Fibroblast of lung (primary cell): ENCODE measurements around the gene LHFPL6. TPM values are rescaled to one million over a fixed set of nuclear protein-coding genes. Genes with fewer than 3 reads are reported as not detected.

Source experiments
- DNase-seq, 2 donors: peaks; one replicate each; pipeline versions ENCODE4 v3.0.0 to v3.0.0-alpha.2; 2010; ENCODE audit warnings: low read depth in 2 of 2
- H2AFZ ChIP-seq: 2 replicates; pipeline ENCODE4 v1.5.1; 2012; ENCODE audit warnings: low read length, control low read depth, inconsistent platforms
- H3K27ac ChIP-seq: 2 replicates; pipeline ENCODE4 v1.5.1; 2011; ENCODE audit warnings: low read length, control low read depth; ENCODE audit not compliant: insufficient read depth
- H3K27me3 ChIP-seq: 2 replicates; pipeline ENCODE4 v1.5.1; 2011; ENCODE audit warnings: mild to moderate bottlenecking, low read length; ENCODE audit not compliant: control insufficient read depth, insufficient read depth
- H3K36me3 ChIP-seq: 2 replicates; pipeline ENCODE4 v1.5.1; 2011; ENCODE audit warnings: low read length; ENCODE audit not compliant: control insufficient read depth, insufficient read depth
- H3K4me1 ChIP-seq: 2 replicates; pipeline ENCODE4 v1.5.1; 2011; ENCODE audit warnings: low read length; ENCODE audit not compliant: control insufficient read depth, insufficient read depth; ENCODE audit errors: extremely low read depth
- H3K4me2 ChIP-seq: 2 replicates; pipeline ENCODE4 v1.5.1; 2011; ENCODE audit warnings: low read length, control low read depth; ENCODE audit not compliant: insufficient read depth; ENCODE audit errors: extremely low read depth
- H3K4me3 ChIP-seq, 4 experiments: fragments of 200-600 bp in 1 of 4; sonication (generic) in 1 of 4; replicated peaks in 1 of 4; 2 replicates each; pipeline ENCODE4 v1.5.1; 2011 to 2016; ENCODE audit warnings: low read length in 4 of 4, low read depth in 3 of 4, mild to moderate bottlenecking in 3 of 4, control low read depth in 2 of 4, inconsistent platforms in 1 of 4, mixed read lengths in 1 of 4; ENCODE audit not compliant: insufficient read depth in 1 of 4; ENCODE audit errors: control extremely low read depth in 1 of 4
- H3K79me2 ChIP-seq: 2 replicates; pipeline ENCODE4 v1.5.1; 2012; ENCODE audit warnings: mild to moderate bottlenecking, low read length, inconsistent platforms; ENCODE audit not compliant: control insufficient read depth, insufficient read depth
- H3K9ac ChIP-seq: 2 replicates; pipeline ENCODE4 v1.5.1; 2011; ENCODE audit warnings: mild to moderate bottlenecking, low read length, control low read depth; ENCODE audit not compliant: insufficient read depth
- H3K9me3 ChIP-seq: 2 replicates; pipeline ENCODE4 v1.5.1; 2012; ENCODE audit warnings: low read depth, low read length; ENCODE audit not compliant: control insufficient read depth, insufficient read depth
- H4K20me1 ChIP-seq: 2 replicates; pipeline ENCODE4 v1.5.1; 2011; ENCODE audit warnings: low read length; ENCODE audit not compliant: control insufficient read depth, insufficient read depth; ENCODE audit errors: extremely low read depth
- CTCF ChIP-seq, 2 donors: IDR thresholded peaks in 1 of 2; conservative IDR thresholded peaks in 1 of 2; 1 replicate in 1 of 2; 2 replicates in 1 of 2; pipeline ENCODE4 v1.5.1; 2011 to 2012; ENCODE audit warnings: low read length in 2 of 2, control low read depth in 1 of 2, inconsistent platforms in 1 of 2, low read depth in 1 of 2, mild to moderate bottlenecking in 1 of 2
- EZH2 ChIP-seq: IDR thresholded peaks from 2 replicates; pipeline ENCODE4 v1.5.1; 2012; ENCODE audit warnings: low read length, control low read depth, mild to moderate bottlenecking; ENCODE audit errors: missing control alignments
- polyA plus RNA-seq, 2 donors: library from polyadenylated mRNA; depleted of rRNA in 1 of 2; stranded (reverse) in 1 of 2; unstranded in 1 of 2; fragments of >200 nt; gene quantifications; 2 replicates each; pipeline ENCODE4 v1.2.1, GENCODE V29; 2011 to 2012; ENCODE audit warnings: missing spikeins in 1 of 2
- total RNA-seq: library from RNA; depleted of rRNA; stranded (reverse); fragments of >200 nt; gene quantifications from 2 replicates; pipeline ENCODE4 v1.2.1, GENCODE V29; 2014

The LHFPL6 gene
- total and polyA plus RNA-seq, 2 donors (not counting 1 experiment from before 2014, with no cell fraction given) = 42.4 to 86.8 TPM

GRCh38 chr13:39586151-39586550 is 16.8 kb downstream of the LHFPL6 start:
- Histone ChIP-seq H3K9ac (no peak overlapping the region), H3K4me2 (no peak overlapping the region), H3K9me3 (no peaks in the 10 kb centered on the region), H4K20me1 (no peaks in the 10 kb centered on the region), H3K27ac (no peak overlapping the region), H3K4me3 (no peak overlapping the region), H3K79me2 (peaks cover 10% of the 10 kb centered on the region), H3K27me3 (no peaks in the 10 kb centered on the region), H3K4me1 (peaks cover 7% of the 10 kb centered on the region), H3K36me3 (no peaks in the 10 kb centered on the region), H2AFZ (no peak overlapping the region)
- no peak for DNase-seq
- TF ChIP-seq EZH2 (no peak), CTCF (conservative IDR thresholded peaks at IDR 0.05 in 1 of 2, IDR thresholded peaks at IDR 0.05 in 1 of 2; ENCODE audit: low read depth in 1 of 2, low read length in 2 of 2) (no peak)

DNA sequence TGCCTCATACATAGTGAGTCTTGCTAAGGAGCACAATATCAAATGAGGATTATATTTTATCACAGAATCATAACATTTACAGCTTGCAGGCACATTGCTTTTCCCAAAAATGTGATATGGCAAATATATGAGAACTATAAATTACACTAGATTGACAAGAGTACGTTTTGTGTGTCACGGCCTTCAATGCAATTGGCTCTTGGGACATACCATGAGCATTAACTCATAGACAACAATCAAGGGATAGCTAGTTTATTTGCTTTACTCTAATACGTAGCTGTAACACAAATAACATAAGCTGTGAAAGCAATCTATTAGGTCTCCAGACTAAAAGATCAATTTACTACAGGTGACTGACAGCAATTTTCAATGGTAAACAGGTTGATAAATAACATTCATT is 17.8 kb downstream of the LHFPL6 start:
- H3K4me3 ChIP-seq = no peak overlapping the region
- no peak for DNase-seq

DNA sequence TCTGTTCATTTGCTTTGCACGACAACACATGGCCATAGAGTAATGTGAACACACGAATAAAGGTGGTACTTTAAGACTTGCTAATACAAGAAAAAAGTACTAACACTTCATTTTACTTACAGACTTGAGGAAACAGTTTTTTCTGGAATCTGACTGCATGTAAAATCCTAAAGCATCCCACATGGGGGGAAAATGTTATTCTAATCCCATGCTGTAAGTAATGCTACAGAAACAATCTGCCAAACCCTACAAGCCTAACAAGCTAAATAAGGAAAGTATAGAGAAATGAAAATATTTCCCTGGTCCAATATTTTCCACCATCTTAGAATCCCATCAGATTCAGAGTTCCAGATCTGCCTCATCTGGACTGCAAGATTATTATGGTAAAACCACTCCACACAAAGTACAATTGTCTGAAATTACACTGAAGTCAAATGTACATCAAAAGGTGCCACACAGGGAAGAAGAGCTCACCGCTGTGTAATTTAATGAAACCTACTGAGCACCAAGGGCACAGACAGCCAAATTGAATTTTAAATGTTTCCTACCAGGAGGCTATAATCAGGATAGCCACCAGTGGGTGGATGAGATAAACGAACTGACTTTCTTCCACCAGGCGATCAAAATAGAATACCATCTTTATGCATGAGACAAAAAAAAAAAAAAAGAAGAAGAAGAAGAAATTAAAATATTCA is 22.0 kb downstream of the LHFPL6 start:
- Histone ChIP-seq H3K4me1 (peaks cover 5% of the 10 kb centered on the region), H3K79me2 (peaks cover 3% of the 10 kb centered on the region), H3K4me3 (no peak overlapping the region), H2AFZ (no peak overlapping the region), H3K27me3 (no peaks in the 10 kb centered on the region), H3K27ac (no peak overlapping the region), H3K9me3 (no peaks in the 10 kb centered on the region), H3K36me3 (no peaks in the 10 kb centered on the region), H4K20me1 (no peaks in the 10 kb centered on the region), H3K9ac (no peak overlapping the region), H3K4me2 (peak overlapping the region; percentile 11)
- no peak for DNase-seq
- TF ChIP-seq CTCF (conservative IDR thresholded peaks at IDR 0.05 in 1 of 2, IDR thresholded peaks at IDR 0.05 in 1 of 2; ENCODE audit: low read depth in 1 of 2, low read length in 2 of 2) (no peak), EZH2 (no peak)

More for the DNA sequence above, 17.8 kb downstream of the LHFPL6 start:
- Histone ChIP-seq H3K27ac (no peak overlapping the region), H3K36me3 (no peaks in the 10 kb centered on the region), H3K9ac (no peak overlapping the region), H2AFZ (no peak overlapping the region), H3K27me3 (no peaks in the 10 kb centered on the region), H3K79me2 (peaks cover 10% of the 10 kb centered on the region), H3K9me3 (no peaks in the 10 kb centered on the region), H3K4me2 (no peak overlapping the region), H3K4me1 (peaks cover 8% of the 10 kb centered on the region), H4K20me1 (no peaks in the 10 kb centered on the region)
- TF ChIP-seq EZH2 (no peak), CTCF (conservative IDR thresholded peaks at IDR 0.05 in 1 of 2, IDR thresholded peaks at IDR 0.05 in 1 of 2; ENCODE audit: low read depth in 1 of 2, low read length in 2 of 2) (no peak)
